Neuronal stem cell (in vitro differentiated cells): ENCODE measurements around the gene AKAP8L.

ENCODE experiments used
- DNase-seq: peaks from one replicate; pipeline ENCODE4 v3.0.0-alpha.2; 2013; ENCODE audit warnings: low spot score
- H2AFZ ChIP-seq: one replicate; pipeline ENCODE4 v1.6.1; 2013; ENCODE audit warnings: mild to moderate bottlenecking, low read length, inconsistent platforms
- H2AK5ac ChIP-seq: 2 replicates; pipeline ENCODE4 v1.6.1; 2013; ENCODE audit warnings: low read depth, mild to moderate bottlenecking, inconsistent platforms, low read length, moderate library complexity, mixed read lengths
- H2BK120ac ChIP-seq: 2 replicates; pipeline ENCODE4 v1.6.1; 2013; ENCODE audit warnings: low read depth, mild to moderate bottlenecking, inconsistent platforms, low read length, moderate library complexity, mixed read lengths
- H2BK12ac ChIP-seq: one replicate; pipeline ENCODE4 v1.6.1; 2013; ENCODE audit warnings: low read length, inconsistent platforms
- H2BK15ac ChIP-seq: 2 replicates; pipeline ENCODE4 v1.6.1; 2013; ENCODE audit warnings: mild to moderate bottlenecking, low read length, inconsistent platforms, mixed read lengths
- H2BK5ac ChIP-seq: one replicate; pipeline ENCODE4 v1.6.1; 2013; ENCODE audit warnings: inconsistent platforms, mild to moderate bottlenecking, low read length, moderate library complexity
- H3K14ac ChIP-seq: one replicate; pipeline ENCODE4 v1.6.1; 2013; ENCODE audit warnings: low read length, inconsistent platforms
- H3K18ac ChIP-seq: 2 replicates; pipeline ENCODE4 v1.6.1; 2013; ENCODE audit warnings: low read length, inconsistent platforms
- H3K23ac ChIP-seq: 2 replicates; pipeline ENCODE4 v1.6.1; 2013; ENCODE audit warnings: low read depth, mild to moderate bottlenecking, mixed read lengths, low read length, inconsistent platforms; ENCODE audit not compliant: poor library complexity
- H3K27ac ChIP-seq: replicated peaks from 3 replicates; pipeline ENCODE4 v1.5.1; 2013; ENCODE audit warnings: low read length, inconsistent platforms
- H3K27me3 ChIP-seq, 3 experiments: 2 replicates each; pipeline ENCODE4 v1.6.1; 2013; ENCODE audit warnings: low read length in 3 of 3, mild to moderate bottlenecking in 2 of 3, inconsistent platforms in 1 of 3, low read depth in 1 of 3, mixed read lengths in 1 of 3, moderate library complexity in 1 of 3; ENCODE audit not compliant: control insufficient read depth in 3 of 3, insufficient read depth in 3 of 3
- H3K36me3 ChIP-seq, 2 donors: replicated peaks in 1 of 2; 2 replicates each; pipeline ENCODE4 v1.6.1; 2013; ENCODE audit warnings: low read length in 2 of 2; ENCODE audit not compliant: control insufficient read depth in 2 of 2, insufficient read depth in 2 of 2
- H3K4ac ChIP-seq: 2 replicates; pipeline ENCODE4 v1.6.1; 2013; ENCODE audit warnings: inconsistent platforms, mild to moderate bottlenecking, low read length, moderate library complexity
- H3K4me1 ChIP-seq, 2 donors: 1 replicate in 1 of 2; 2 replicates in 1 of 2; pipeline ENCODE4 v1.6.1; 2013; ENCODE audit warnings: low read length in 2 of 2, low read depth in 1 of 2; ENCODE audit not compliant: control insufficient read depth in 2 of 2, insufficient read depth in 1 of 2
- H3K4me2 ChIP-seq: one replicate; pipeline ENCODE4 v1.6.1; 2013; ENCODE audit warnings: mild to moderate bottlenecking, low read length, inconsistent platforms; ENCODE audit not compliant: insufficient read depth, poor library complexity, severe bottlenecking
- H3K4me3 ChIP-seq, 2 donors: 2 replicates each; pipeline ENCODE4 v1.5.1; 2013; ENCODE audit warnings: low read length in 2 of 2, mild to moderate bottlenecking in 2 of 2, inconsistent platforms in 1 of 2, moderate library complexity in 1 of 2
- H3K79me1 ChIP-seq: one replicate; pipeline ENCODE4 v1.6.1; 2013; ENCODE audit warnings: low read depth, mild to moderate bottlenecking, inconsistent platforms, low read length, moderate library complexity
- H3K9ac ChIP-seq: one replicate; pipeline ENCODE4 v1.6.1; 2013; ENCODE audit warnings: mild to moderate bottlenecking, low read depth, low read length, inconsistent platforms; ENCODE audit not compliant: poor library complexity
- H3K9me3 ChIP-seq, 2 donors: replicated peaks in 1 of 2; 2 replicates each; pipeline versions ENCODE3 to v1.6.1; 2013; ENCODE audit warnings: low read length in 2 of 2, mild to moderate bottlenecking in 2 of 2, inconsistent platforms in 1 of 2, low read depth in 1 of 2, mixed read lengths in 1 of 2, moderate library complexity in 1 of 2; ENCODE audit not compliant: control insufficient read depth in 2 of 2, insufficient read depth in 1 of 2
- H4K8ac ChIP-seq: one replicate; pipeline ENCODE4 v1.6.1; 2013; ENCODE audit warnings: low read depth, mild to moderate bottlenecking, inconsistent platforms, low read length, moderate library complexity
- H4K91ac ChIP-seq: one replicate; pipeline ENCODE4 v1.6.1; 2013; ENCODE audit warnings: low read length, low read depth, mild to moderate bottlenecking, inconsistent platforms; ENCODE audit not compliant: poor library complexity
- WGBS, 2 donors: extraction: QIAGEN DNeasy Blood & Tissue Kit; methylation state at CpG; one replicate each; pipeline ENCODE4 v1.1.7; 2013; ENCODE audit warnings: missing lambda C conversion rate in 2 of 2, mixed read lengths in 1 of 2; ENCODE audit not compliant: insufficient read length in 2 of 2, insufficient replicate concordance in 1 of 2; ENCODE audit errors: extremely low coverage in 2 of 2; 5-methylcytosine and 5-hydroxymethylcytosine counted together

Gene AKAP8L

DNA sequence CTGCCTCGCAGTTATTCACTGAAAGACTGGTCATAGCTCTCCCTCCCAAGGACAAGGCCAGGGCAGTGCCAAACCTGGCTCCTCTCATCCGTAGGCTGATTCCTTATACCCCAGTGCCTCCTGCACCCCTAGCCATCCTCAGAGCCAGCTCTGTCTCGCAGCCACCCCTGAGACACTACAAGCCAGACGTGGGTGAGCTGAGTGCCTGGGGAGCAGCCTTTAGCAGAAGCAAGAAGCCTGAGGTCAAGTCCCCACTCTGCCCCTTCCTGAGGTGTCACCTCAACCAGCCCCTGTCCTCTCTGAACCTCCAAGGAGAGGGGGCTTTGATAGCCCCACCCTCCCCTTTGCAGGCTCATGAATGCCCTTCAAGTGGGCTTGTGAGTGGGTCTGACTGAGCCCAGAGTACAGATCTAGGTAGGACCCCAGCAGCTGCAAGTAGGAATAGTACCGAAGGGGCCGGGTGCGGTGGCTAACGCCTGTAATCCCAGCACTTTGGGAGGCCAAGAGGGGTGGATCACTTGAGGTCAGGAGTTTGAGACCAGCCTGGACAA, 14.8 kb upstream of the AKAP8L start:
- Histone ChIP-seq H2AK5ac (peak overlapping the region; percentile 36), H2BK15ac (no peak overlapping the region), H3K14ac (no peak overlapping the region), H3K79me1 (peaks cover 22% of the 10 kb centered on the region), H2AFZ (peak overlapping the region; percentile 99), H2BK5ac (no peak overlapping the region), H2BK120ac (no peak overlapping the region), H3K27ac (no peak overlapping the region), H2BK12ac (no peak overlapping the region), H3K4ac (no peak overlapping the region), H3K9me3 (no peaks in the 10 kb centered on the region), H3K4me1 (peaks cover 10 to 11% of the 10 kb centered on the region in 2 donors), H3K4me3 (peak overlapping the region; percentile 31 to 92), H3K23ac (no peak overlapping the region), H3K9ac (peak overlapping the region; percentile 56), H3K4me2 (peak overlapping the region; percentile 80), H3K18ac (peak overlapping the region; percentile 60), H4K91ac (no peak overlapping the region), H3K27me3 (no peaks in the 10 kb centered on the region), H3K36me3 (peaks cover 12 to 25% of the 10 kb centered on the region in 2 donors), H4K8ac (no peak overlapping the region)
- no CpG with 5 or more reads among the region's 8 CpGs for WGBS, 2 donors
- DNase-seq, result no peak

DNA sequence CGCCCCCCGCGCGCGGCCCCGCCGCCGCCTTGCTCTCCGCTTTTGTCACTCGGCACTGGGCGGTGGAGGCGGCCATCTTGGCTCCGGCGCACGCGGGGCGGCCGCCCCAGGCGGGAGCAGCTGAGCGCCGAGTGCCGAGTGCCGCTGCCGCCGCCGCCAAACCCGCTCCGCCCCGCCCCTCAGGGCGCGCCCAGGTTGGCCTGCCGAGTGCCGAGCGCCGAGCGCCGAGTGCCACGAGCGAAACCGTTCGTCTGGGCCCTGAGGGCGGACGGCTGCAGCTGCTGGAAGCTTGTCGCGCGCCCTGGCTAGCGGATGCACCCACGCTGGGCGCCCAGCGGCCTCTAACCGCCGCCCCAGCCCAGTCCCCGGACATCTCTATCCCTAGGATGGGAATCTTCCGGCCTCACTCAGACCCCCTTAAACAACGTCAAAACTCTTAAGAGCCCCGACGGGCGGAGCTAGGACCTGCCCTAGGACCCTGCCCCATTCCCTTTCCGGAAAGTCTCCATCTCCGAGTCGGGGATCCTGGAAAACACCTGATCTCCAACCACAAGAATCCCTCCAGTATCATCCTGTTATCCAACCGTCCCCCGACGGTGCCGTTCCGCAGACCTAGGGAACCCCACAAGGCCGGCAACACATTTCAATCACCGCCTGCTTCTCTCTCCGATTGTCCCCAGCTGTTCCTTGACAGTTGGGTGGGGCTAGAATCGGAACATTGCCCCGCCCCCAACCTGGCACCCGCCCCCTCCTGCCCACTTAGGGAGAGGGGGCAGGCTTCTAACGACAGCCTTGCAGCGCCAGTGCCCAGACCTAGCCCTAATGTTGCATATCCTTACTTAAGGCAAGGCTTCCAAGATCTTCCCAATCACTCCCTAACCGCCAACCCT, 14.1 kb upstream of the AKAP8L start:
- H3K4me2 ChIP-seq, result peak overlapping the region; percentile 80
- no peak overlapping the region for H4K91ac ChIP-seq
- H3K9me3 ChIP-seq, result no peaks in the 10 kb centered on the region
- H2AFZ ChIP-seq, result peak overlapping the region; percentile 99
- peak; percentile 87 for DNase-seq
- peak overlapping the region; percentile 58 for H2BK15ac ChIP-seq
- peaks cover 10 to 11% of the 10 kb centered on the region in 2 donors for H3K4me1 ChIP-seq
- H2BK5ac ChIP-seq, result no peak overlapping the region
- no CpG with 5 or more reads among the region's 75 CpGs for WGBS, 2 donors
- H3K36me3 ChIP-seq, result peaks cover 13 to 30% of the 10 kb centered on the region in 2 donors
- peak overlapping the region; percentile 84 for H3K9ac ChIP-seq
- no peak overlapping the region for H2BK12ac ChIP-seq
- peak overlapping the region; percentile 84 to 92 for H3K4me3 ChIP-seq
- H3K14ac ChIP-seq, result no peak overlapping the region
- H3K23ac ChIP-seq, result peak overlapping the region; percentile 80
- H4K8ac ChIP-seq, result no peak overlapping the region
- peak overlapping the region; percentile 36 for H2AK5ac ChIP-seq
- H3K18ac ChIP-seq, result peak overlapping the region; percentile 93
- peak overlapping the region; percentile 78 for H3K27ac ChIP-seq
- peaks cover 26% of the 10 kb centered on the region for H3K79me1 ChIP-seq
- no peak overlapping the region for H2BK120ac ChIP-seq
- no peak overlapping the region for H3K4ac ChIP-seq
- no peaks in the 10 kb centered on the region for H3K27me3 ChIP-seq

DNA sequence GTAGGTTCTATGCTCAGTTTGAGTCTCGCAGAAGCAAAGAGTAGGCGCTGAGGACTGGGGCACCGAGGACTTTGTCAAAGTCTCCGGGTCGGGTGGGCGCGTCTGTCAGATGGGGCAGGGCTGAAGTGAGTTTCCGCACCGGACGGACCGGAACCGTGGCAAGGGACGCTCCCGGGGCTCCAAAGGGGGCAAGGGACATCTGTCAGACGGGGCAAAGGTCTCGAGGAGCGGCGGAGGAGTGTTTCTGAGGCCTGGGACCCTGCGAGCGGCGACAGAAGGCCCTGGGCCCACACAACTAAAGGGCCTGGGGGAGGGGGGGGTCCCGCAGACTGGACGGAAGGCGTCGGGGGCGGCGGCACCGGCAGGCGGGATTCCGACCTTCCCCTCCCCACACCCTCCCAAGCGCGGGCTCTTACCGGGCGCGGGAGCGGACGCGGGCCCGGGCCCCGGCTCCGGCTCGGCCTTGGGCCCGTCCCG, 13.3 kb upstream of the AKAP8L start:
- Histone ChIP-seq H3K4me3 (peak overlapping the region; percentile 92 to 93), H2BK12ac (no peak overlapping the region), H3K23ac (no peak overlapping the region), H2BK15ac (peak overlapping the region; percentile 37), H3K9me3 (no peaks in the 10 kb centered on the region), H4K8ac (no peak overlapping the region), H3K79me1 (peaks cover 28% of the 10 kb centered on the region), H2BK5ac (peak overlapping the region; percentile 94), H2AK5ac (peak overlapping the region; percentile 92), H4K91ac (no peak overlapping the region), H3K9ac (peak overlapping the region; percentile 86), H3K36me3 (peaks cover 19 to 38% of the 10 kb centered on the region in 2 donors), H3K18ac (peak overlapping the region; percentile 90), H3K4me1 (peaks cover 10 to 11% of the 10 kb centered on the region in 2 donors), H2BK120ac (no peak overlapping the region), H3K27me3 (no peaks in the 10 kb centered on the region), H2AFZ (peak overlapping the region; percentile 81), H3K14ac (peak overlapping the region; percentile 63), H3K27ac (no peak overlapping the region), H3K4me2 (peak overlapping the region; percentile 81), H3K4ac (peak overlapping the region; percentile 76)
- DNase-seq, result no peak
- no CpG with 5 or more reads among the region's 44 CpGs for WGBS, 2 donors
